Neuronal stem cell (in vitro differentiated cells): ENCODE data around the gene PIF1.

Experiments used
- DNase-seq: peaks from one replicate; pipeline ENCODE4 v3.0.0-alpha.2; 2013; ENCODE audit warnings: low spot score
- H2AFZ ChIP-seq: one replicate; pipeline ENCODE4 v1.6.1; 2013; ENCODE audit warnings: mild to moderate bottlenecking, low read length, inconsistent platforms
- H2AK5ac ChIP-seq: 2 replicates; pipeline ENCODE4 v1.6.1; 2013; ENCODE audit warnings: low read depth, mild to moderate bottlenecking, inconsistent platforms, low read length, moderate library complexity, mixed read lengths
- H2BK120ac ChIP-seq: 2 replicates; pipeline ENCODE4 v1.6.1; 2013; ENCODE audit warnings: low read depth, mild to moderate bottlenecking, inconsistent platforms, low read length, moderate library complexity, mixed read lengths
- H2BK12ac ChIP-seq: one replicate; pipeline ENCODE4 v1.6.1; 2013; ENCODE audit warnings: low read length, inconsistent platforms
- H2BK15ac ChIP-seq: 2 replicates; pipeline ENCODE4 v1.6.1; 2013; ENCODE audit warnings: mild to moderate bottlenecking, low read length, inconsistent platforms, mixed read lengths
- H2BK5ac ChIP-seq: one replicate; pipeline ENCODE4 v1.6.1; 2013; ENCODE audit warnings: inconsistent platforms, mild to moderate bottlenecking, low read length, moderate library complexity
- H3K14ac ChIP-seq: one replicate; pipeline ENCODE4 v1.6.1; 2013; ENCODE audit warnings: low read length, inconsistent platforms
- H3K18ac ChIP-seq: 2 replicates; pipeline ENCODE4 v1.6.1; 2013; ENCODE audit warnings: low read length, inconsistent platforms
- H3K23ac ChIP-seq: 2 replicates; pipeline ENCODE4 v1.6.1; 2013; ENCODE audit warnings: low read depth, mild to moderate bottlenecking, mixed read lengths, low read length, inconsistent platforms; ENCODE audit not compliant: poor library complexity
- H3K27ac ChIP-seq: replicated peaks from 3 replicates; pipeline ENCODE4 v1.5.1; 2013; ENCODE audit warnings: low read length, inconsistent platforms
- H3K27me3 ChIP-seq, 3 experiments: 2 replicates each; pipeline ENCODE4 v1.6.1; 2013; ENCODE audit warnings: low read length in 3 of 3, mild to moderate bottlenecking in 2 of 3, inconsistent platforms in 1 of 3, low read depth in 1 of 3, mixed read lengths in 1 of 3, moderate library complexity in 1 of 3; ENCODE audit not compliant: control insufficient read depth in 3 of 3, insufficient read depth in 3 of 3
- H3K36me3 ChIP-seq, 2 donors: replicated peaks in 1 of 2; 2 replicates each; pipeline ENCODE4 v1.6.1; 2013; ENCODE audit warnings: low read length in 2 of 2; ENCODE audit not compliant: control insufficient read depth in 2 of 2, insufficient read depth in 2 of 2
- H3K4ac ChIP-seq: 2 replicates; pipeline ENCODE4 v1.6.1; 2013; ENCODE audit warnings: inconsistent platforms, mild to moderate bottlenecking, low read length, moderate library complexity
- H3K4me1 ChIP-seq, 2 donors: 1 replicate in 1 of 2; 2 replicates in 1 of 2; pipeline ENCODE4 v1.6.1; 2013; ENCODE audit warnings: low read length in 2 of 2, low read depth in 1 of 2; ENCODE audit not compliant: control insufficient read depth in 2 of 2, insufficient read depth in 1 of 2
- H3K4me2 ChIP-seq: one replicate; pipeline ENCODE4 v1.6.1; 2013; ENCODE audit warnings: mild to moderate bottlenecking, low read length, inconsistent platforms; ENCODE audit not compliant: insufficient read depth, poor library complexity, severe bottlenecking
- H3K4me3 ChIP-seq, 2 donors: 2 replicates each; pipeline ENCODE4 v1.5.1; 2013; ENCODE audit warnings: low read length in 2 of 2, mild to moderate bottlenecking in 2 of 2, inconsistent platforms in 1 of 2, moderate library complexity in 1 of 2
- H3K79me1 ChIP-seq: one replicate; pipeline ENCODE4 v1.6.1; 2013; ENCODE audit warnings: low read depth, mild to moderate bottlenecking, inconsistent platforms, low read length, moderate library complexity
- H3K9ac ChIP-seq: one replicate; pipeline ENCODE4 v1.6.1; 2013; ENCODE audit warnings: mild to moderate bottlenecking, low read depth, low read length, inconsistent platforms; ENCODE audit not compliant: poor library complexity
- H3K9me3 ChIP-seq, 2 donors: replicated peaks in 1 of 2; 2 replicates each; pipeline versions ENCODE3 to v1.6.1; 2013; ENCODE audit warnings: low read length in 2 of 2, mild to moderate bottlenecking in 2 of 2, inconsistent platforms in 1 of 2, low read depth in 1 of 2, mixed read lengths in 1 of 2, moderate library complexity in 1 of 2; ENCODE audit not compliant: control insufficient read depth in 2 of 2, insufficient read depth in 1 of 2
- H4K8ac ChIP-seq: one replicate; pipeline ENCODE4 v1.6.1; 2013; ENCODE audit warnings: low read depth, mild to moderate bottlenecking, inconsistent platforms, low read length, moderate library complexity
- H4K91ac ChIP-seq: one replicate; pipeline ENCODE4 v1.6.1; 2013; ENCODE audit warnings: low read length, low read depth, mild to moderate bottlenecking, inconsistent platforms; ENCODE audit not compliant: poor library complexity
- WGBS, 2 donors: extraction: QIAGEN DNeasy Blood & Tissue Kit; methylation state at CpG; one replicate each; pipeline ENCODE4 v1.1.7; 2013; ENCODE audit warnings: missing lambda C conversion rate in 2 of 2, mixed read lengths in 1 of 2; ENCODE audit not compliant: insufficient read length in 2 of 2, insufficient replicate concordance in 1 of 2; ENCODE audit errors: extremely low coverage in 2 of 2; 5-methylcytosine and 5-hydroxymethylcytosine counted together

PIF1 gene

GRCh38 chr15:64781299-64781698 is 44.1 kb downstream of the PIF1 start:
- Histone ChIP-seq H2BK15ac (no peak overlapping the region), H3K27ac (no peak overlapping the region), H2BK5ac (no peak overlapping the region), H3K4me2 (no peak overlapping the region), H2AFZ (no peak overlapping the region), H3K4ac (no peak overlapping the region), H3K9me3 (no peaks in the 10 kb centered on the region), H3K4me1 (peaks cover 5 to 6% of the 10 kb centered on the region in 2 donors), H3K79me1 (peaks cover 2% of the 10 kb centered on the region), H4K8ac (no peak overlapping the region), H3K23ac (no peak overlapping the region), H3K18ac (no peak overlapping the region), H3K36me3 (no peaks in the 10 kb centered on the region), H4K91ac (no peak overlapping the region), H3K9ac (no peak overlapping the region), H2BK120ac (no peak overlapping the region), H3K14ac (no peak overlapping the region), H3K4me3 (no peak overlapping the region), H2AK5ac (no peak overlapping the region), H2BK12ac (no peak overlapping the region), H3K27me3 (peaks cover 0 to 15% (median 1%) of the 10 kb centered on the region in 3 experiments)
- no CpG with 5 or more reads among the region's 6 CpGs for WGBS, 2 donors
- no peak for DNase-seq

- H3K9ac ChIP-seq: no peak overlapping the region
- H2AFZ ChIP-seq: no peak overlapping the region
- H3K9me3 ChIP-seq: no peaks in the 10 kb centered on the region
- no peak overlapping the region for H2BK12ac ChIP-seq
- H2AK5ac ChIP-seq: no peak overlapping the region
- H3K27me3 ChIP-seq: peaks cover 0 to 21% (median 2%) of the 10 kb centered on the region in 3 experiments
- WGBS, 2 donors: no CpG with 5 or more reads among the region's 8 CpGs
- H3K36me3 ChIP-seq: no peaks in the 10 kb centered on the region
- no peak overlapping the region for H3K4me2 ChIP-seq
- peaks cover 2% of the 10 kb centered on the region for H3K79me1 ChIP-seq
- H2BK5ac ChIP-seq: no peak overlapping the region
- H3K18ac ChIP-seq: no peak overlapping the region
- no peak overlapping the region for H4K91ac ChIP-seq
- H2BK120ac ChIP-seq: no peak overlapping the region
- no peak overlapping the region for H3K14ac ChIP-seq
- no peak overlapping the region for H4K8ac ChIP-seq
- no peak overlapping the region for H2BK15ac ChIP-seq
- DNase-seq: no peak
- no peak overlapping the region for H3K4ac ChIP-seq
- peaks cover 7 to 9% of the 10 kb centered on the region in 2 donors for H3K4me1 ChIP-seq
- H3K4me3 ChIP-seq: no peak overlapping the region
- no peak overlapping the region for H3K27ac ChIP-seq
- no peak overlapping the region for H3K23ac ChIP-seq
Measured at GRCh38 chr15:64780600-64781156, 44.8 kb downstream of the PIF1 start.

DNA sequence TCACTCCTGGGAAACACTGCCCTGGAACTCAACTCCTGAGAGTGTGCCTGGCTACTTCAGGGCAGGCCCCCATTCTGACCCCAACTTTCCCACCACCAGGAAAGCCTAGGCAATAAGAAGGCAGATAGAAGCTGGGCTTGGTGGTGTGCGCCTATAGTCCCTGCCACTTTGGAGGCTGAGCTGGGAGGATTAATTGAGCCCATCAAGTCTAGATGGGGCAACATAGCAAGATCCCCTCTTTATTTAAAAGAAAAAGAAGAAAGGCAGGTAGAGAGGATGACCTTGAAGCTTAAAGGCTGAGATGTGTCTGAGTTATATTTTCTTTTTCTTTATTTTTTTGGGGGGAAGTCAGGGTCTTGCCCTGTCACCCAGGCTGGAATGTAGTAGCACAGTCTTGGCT is 45.8 kb downstream of the PIF1 start:
- H4K91ac ChIP-seq: no peak overlapping the region
- no peak overlapping the region for H2BK5ac ChIP-seq
- H3K9ac ChIP-seq: no peak overlapping the region
- H3K23ac ChIP-seq: no peak overlapping the region
- no peak overlapping the region for H3K18ac ChIP-seq
- peaks cover 0 to 23% (median 2%) of the 10 kb centered on the region in 3 experiments for H3K27me3 ChIP-seq
- H3K14ac ChIP-seq: no peak overlapping the region
- H3K9me3 ChIP-seq: no peaks in the 10 kb centered on the region
- no peak overlapping the region for H3K27ac ChIP-seq
- peaks cover 7 to 9% of the 10 kb centered on the region in 2 donors for H3K4me1 ChIP-seq
- no peaks in the 10 kb centered on the region for H3K36me3 ChIP-seq
- H2BK120ac ChIP-seq: no peak overlapping the region
- H2BK12ac ChIP-seq: no peak overlapping the region
- H2BK15ac ChIP-seq: no peak overlapping the region
- H3K4ac ChIP-seq: no peak overlapping the region
- no peak overlapping the region for H3K4me3 ChIP-seq
- H4K8ac ChIP-seq: no peak overlapping the region
- DNase-seq: no peak
- H2AK5ac ChIP-seq: no peak overlapping the region
- no peak overlapping the region for H2AFZ ChIP-seq
- peaks cover 2% of the 10 kb centered on the region for H3K79me1 ChIP-seq
- WGBS, 2 donors: no CpG with 5 or more reads among the region's 1 CpG
- no peak overlapping the region for H3K4me2 ChIP-seq

DNA sequence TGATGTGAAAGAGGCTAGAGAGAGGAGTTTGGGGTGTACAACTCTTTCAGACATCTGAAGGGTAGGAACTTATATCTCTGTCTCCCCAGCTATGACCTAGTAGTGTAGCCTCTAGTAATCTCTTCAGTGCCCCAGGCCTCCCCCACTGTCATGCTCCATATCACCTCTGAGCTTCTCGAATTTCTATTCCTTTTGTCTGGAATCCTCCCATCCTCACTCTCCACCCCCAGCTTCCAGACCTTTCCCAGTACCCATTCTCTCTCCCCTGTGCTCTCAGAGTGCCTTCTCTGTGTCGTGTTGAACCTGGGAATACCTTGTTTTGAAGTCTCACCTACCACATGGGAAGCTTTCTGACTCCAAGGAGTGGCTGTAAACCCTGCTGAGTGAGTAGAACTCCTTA is 46.4 kb downstream of the PIF1 start:
- H3K4ac ChIP-seq: no peak overlapping the region
- no peak overlapping the region for H3K27ac ChIP-seq
- no peak overlapping the region for H3K23ac ChIP-seq
- H3K14ac ChIP-seq: no peak overlapping the region
- H2BK15ac ChIP-seq: no peak overlapping the region
- H3K18ac ChIP-seq: no peak overlapping the region
- peaks cover 9 to 12% of the 10 kb centered on the region in 2 donors for H3K4me1 ChIP-seq
- H3K9ac ChIP-seq: no peak overlapping the region
- no peak overlapping the region for H2AFZ ChIP-seq
- H4K91ac ChIP-seq: no peak overlapping the region
- no peaks in the 10 kb centered on the region for H3K9me3 ChIP-seq
- peaks cover 0 to 29% (median 2%) of the 10 kb centered on the region in 3 experiments for H3K27me3 ChIP-seq
- no peak overlapping the region for H4K8ac ChIP-seq
- no peaks in the 10 kb centered on the region for H3K36me3 ChIP-seq
- no peak overlapping the region for H2BK12ac ChIP-seq
- H3K79me1 ChIP-seq: peaks cover 2% of the 10 kb centered on the region
- no peak overlapping the region for H3K4me3 ChIP-seq
- WGBS, 2 donors: no CpG with 5 or more reads among the region's 2 CpGs
- H2BK5ac ChIP-seq: no peak overlapping the region
- DNase-seq: no peak
- no peak overlapping the region for H2AK5ac ChIP-seq
- H2BK120ac ChIP-seq: no peak overlapping the region
- H3K4me2 ChIP-seq: no peak overlapping the region
